Sigmoid colon (tissue), 7 donors: ENCODE results near the gene OR6B2. TPM values are rescaled to one million over a fixed set of nuclear protein-coding genes. Genes with fewer than 3 reads are reported as not detected.
A peak's percentile ranks its signal among the peaks of the same experiment; 100 is the strongest.

Source experiments
- DNase-seq: peaks from one replicate; pipeline ENCODE4 v3.0.0-alpha.2; 2019
- H3K27ac ChIP-seq, 4 donors: fragments of 200-600 bp; sonication (generic); one replicate each; pipeline ENCODE4 v1.5.1; 2016 to 2019; ENCODE audit warnings: mild to moderate bottlenecking in 1 of 4
- H3K27me3 ChIP-seq, 3 donors: fragments of 200-600 bp; sonication (generic); one replicate each; pipeline ENCODE4 v1.5.1; 2019; ENCODE audit warnings: mild to moderate bottlenecking in 1 of 3
- H3K36me3 ChIP-seq, 4 donors: fragments of 200-600 bp; sonication (generic); one replicate each; pipeline ENCODE4 v1.5.1; 2016 to 2019
- H3K4me1 ChIP-seq, 4 donors: fragments of 200-600 bp; sonication (generic); one replicate each; pipeline ENCODE4 v1.5.1; 2017 to 2019
- H3K4me3 ChIP-seq, 4 donors: fragments of 200-600 bp; sonication (generic); one replicate each; pipeline ENCODE4 v1.5.1; 2017 to 2019; ENCODE audit warnings: mild to moderate bottlenecking in 2 of 4, moderate library complexity in 1 of 4
- H3K9me3 ChIP-seq, 4 donors: fragments of 200-600 bp in 3 of 4; sonication (generic) in 3 of 4; one replicate each; pipeline versions ENCODE4 v1.5.1 to v1.6.1; 2013 to 2019
- EP300 ChIP-seq, 4 donors: sonication (generic); formaldehyde crosslinking; IDR thresholded peaks; one replicate each; pipeline ENCODE4 v1.6.1; 2017; ENCODE audit warnings: antibody characterized with exemption in 4 of 4
- POLR2A ChIP-seq, 2 donors: fragments of 450-650 bp; IDR thresholded peaks; one replicate each; pipeline ENCODE4 v1.6.1; 2016; ENCODE audit warnings: antibody characterized with exemption in 2 of 2, mild to moderate bottlenecking in 2 of 2, moderate library complexity in 2 of 2
- POLR2AphosphoS5 ChIP-seq, 4 donors: sonication (generic); formaldehyde crosslinking; IDR thresholded peaks; one replicate each; pipeline ENCODE4 v1.6.1; 2017; ENCODE audit warnings: antibody characterized with exemption in 4 of 4
- WGBS, 2 donors: extraction: QIAGEN DNeasy Blood & Tissue Kit; methylation state at CpG; one replicate each; pipeline ENCODE4 v1.1.7; 2013; 5-methylcytosine and 5-hydroxymethylcytosine counted together
- intact Hi-C: fragments of 100-400 bp; cut with DNase I; formaldehyde crosslinking; loops from one replicate; pipeline ENCODE4 v1.15.1; 2023
- polyA plus RNA-seq, 3 donors: library from polyadenylated mRNA; stranded (reverse); fragments of 200-250 nt; gene quantifications; one replicate each; pipeline ENCODE4 v1.2.3, GENCODE V29; 2013
- total RNA-seq, 4 donors: library from RNA; depleted of rRNA; stranded (reverse); fragments of >200 nt; gene quantifications; one replicate each; pipeline ENCODE4 v1.1.0, GENCODE V29; 2016
- TF ChIP-seq, protein P1 (sequence below), 4 experiments: fragments of 450-650 bp in 3 of 4; fragments of 200-600 bp in 1 of 4; IDR thresholded peaks; one replicate each; pipeline ENCODE4 v1.5.1; 2016 to 2019; ENCODE audit warnings: antibody characterized with exemption in 4 of 4, mild to moderate bottlenecking in 3 of 4, moderate library complexity in 2 of 4
- donor health status: healthy with polysubstance abuse.
- donor health status: Bipolar disorder and iron deficiency.
- donor health status: healthy.

The OR6B2 gene
- total and polyA plus RNA-seq, 7 donors: not detected

DNA sequence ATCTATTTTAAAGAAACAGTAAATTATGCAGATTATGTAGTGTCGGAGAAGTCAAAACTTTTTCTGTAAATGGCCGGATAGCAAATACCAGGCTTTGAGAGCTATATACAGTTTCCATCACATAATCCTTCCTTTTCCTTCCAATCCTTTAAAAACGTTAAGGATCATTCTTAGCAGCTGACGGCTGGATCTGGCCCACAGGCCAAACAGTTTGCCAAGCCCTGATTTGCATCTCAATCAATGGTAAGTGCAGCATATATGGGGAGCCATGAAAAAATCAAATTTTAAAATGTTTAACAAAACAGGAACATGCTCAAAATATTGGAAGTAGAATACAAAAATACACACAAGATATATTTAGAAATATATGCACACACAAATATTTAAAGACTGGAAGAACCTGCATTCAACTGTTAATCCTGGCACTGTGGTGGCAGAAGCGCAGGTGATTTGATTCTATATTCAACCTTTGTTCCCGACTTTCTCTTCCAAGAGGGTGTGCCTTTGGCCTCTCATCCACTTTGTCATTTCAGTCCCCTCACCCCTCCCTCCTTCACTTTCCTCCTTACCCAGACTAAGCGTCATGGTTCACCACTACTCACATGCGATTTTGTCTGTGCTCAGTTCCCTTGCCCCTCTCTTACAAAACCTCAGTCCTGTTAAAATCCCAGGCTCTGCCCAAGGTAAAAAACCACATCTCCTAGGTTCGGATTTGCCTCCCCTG lies 32.4 kb downstream of the OR6B2 start:
- 30 to 71% methylated on average over 9 of the region's 9 CpGs for WGBS, 2 donors
- DNase-seq: no peak
- TF ChIP-seq POLR2A (IDR thresholded peaks at IDR 0.05): no peak
- TF ChIP-seq, protein P1, sequence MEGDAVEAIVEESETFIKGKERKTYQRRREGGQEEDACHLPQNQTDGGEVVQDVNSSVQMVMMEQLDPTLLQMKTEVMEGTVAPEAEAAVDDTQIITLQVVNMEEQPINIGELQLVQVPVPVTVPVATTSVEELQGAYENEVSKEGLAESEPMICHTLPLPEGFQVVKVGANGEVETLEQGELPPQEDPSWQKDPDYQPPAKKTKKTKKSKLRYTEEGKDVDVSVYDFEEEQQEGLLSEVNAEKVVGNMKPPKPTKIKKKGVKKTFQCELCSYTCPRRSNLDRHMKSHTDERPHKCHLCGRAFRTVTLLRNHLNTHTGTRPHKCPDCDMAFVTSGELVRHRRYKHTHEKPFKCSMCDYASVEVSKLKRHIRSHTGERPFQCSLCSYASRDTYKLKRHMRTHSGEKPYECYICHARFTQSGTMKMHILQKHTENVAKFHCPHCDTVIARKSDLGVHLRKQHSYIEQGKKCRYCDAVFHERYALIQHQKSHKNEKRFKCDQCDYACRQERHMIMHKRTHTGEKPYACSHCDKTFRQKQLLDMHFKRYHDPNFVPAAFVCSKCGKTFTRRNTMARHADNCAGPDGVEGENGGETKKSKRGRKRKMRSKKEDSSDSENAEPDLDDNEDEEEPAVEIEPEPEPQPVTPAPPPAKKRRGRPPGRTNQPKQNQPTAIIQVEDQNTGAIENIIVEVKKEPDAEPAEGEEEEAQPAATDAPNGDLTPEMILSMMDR (IDR thresholded peaks at IDR 0.05): no peak
- TF ChIP-seq EP300 (IDR thresholded peaks at IDR 0.05): no peak
- TF ChIP-seq POLR2AphosphoS5 (IDR thresholded peaks at IDR 0.05): no peak
- Histone ChIP-seq H3K4me3 (no peak overlapping the region), H3K36me3 (peaks cover 23 to 72% (median 32%) of the 10 kb centered on the region in 4 donors), H3K9me3 (no peaks in the 10 kb centered on the region), H3K27me3 (no peaks in the 10 kb centered on the region), H3K27ac (no peak overlapping the region), H3K4me1 (no peaks in the 10 kb centered on the region)
- intact Hi-C loops: loop anchor here (10.0 kb wide), 2 partner anchors 593 to 883 kb away; partner anchors contain the start of gene HDAC4

DNA sequence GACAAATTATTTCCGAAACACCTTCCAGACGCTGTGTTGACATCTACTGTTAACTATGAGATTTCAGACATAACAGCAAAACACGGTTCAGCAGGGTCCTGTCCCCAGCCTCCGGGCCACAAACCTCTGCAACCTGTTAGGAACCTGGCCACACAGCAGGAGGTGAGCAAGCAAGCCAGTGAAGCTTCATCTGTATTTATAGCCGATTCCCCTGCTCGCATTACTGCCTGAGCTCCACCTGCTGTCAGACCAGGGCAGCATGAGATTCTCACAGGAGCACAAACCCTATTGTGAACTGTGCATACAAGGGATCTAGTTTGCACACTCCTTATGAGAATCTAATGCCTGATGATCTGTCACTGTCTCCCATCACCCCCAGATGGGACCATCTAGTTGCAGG lies 36.1 kb downstream of the OR6B2 start:
- no peaks in the 10 kb centered on the region for H3K27me3 ChIP-seq
- TF ChIP-seq EP300 (IDR thresholded peaks at IDR 0.05): no peak
- no peak for TF ChIP-seq POLR2AphosphoS5 (IDR thresholded peaks at IDR 0.05)
- TF ChIP-seq, protein P1 (IDR thresholded peaks at IDR 0.05): no peak
- TF ChIP-seq POLR2A (IDR thresholded peaks at IDR 0.05): no peak
- H3K27ac ChIP-seq: no peak overlapping the region
- WGBS, 2 donors: 95% methylated on average over 6 of the region's 6 CpGs
- intact Hi-C loops: loop anchor here (5.0 to 10.0 kb wide), 3 partner anchors 42 to 879 kb away; partner anchors contain the start of gene HDAC4
- H3K4me3 ChIP-seq: no peak overlapping the region
- DNase-seq: no peak
- H3K9me3 ChIP-seq: no peaks in the 10 kb centered on the region
- H3K4me1 ChIP-seq: peaks cover 0 to 21% (median 16%) of the 10 kb centered on the region in 4 donors
- H3K36me3 ChIP-seq: peaks cover 8 to 51% (median 14%) of the 10 kb centered on the region in 4 donors

DNA sequence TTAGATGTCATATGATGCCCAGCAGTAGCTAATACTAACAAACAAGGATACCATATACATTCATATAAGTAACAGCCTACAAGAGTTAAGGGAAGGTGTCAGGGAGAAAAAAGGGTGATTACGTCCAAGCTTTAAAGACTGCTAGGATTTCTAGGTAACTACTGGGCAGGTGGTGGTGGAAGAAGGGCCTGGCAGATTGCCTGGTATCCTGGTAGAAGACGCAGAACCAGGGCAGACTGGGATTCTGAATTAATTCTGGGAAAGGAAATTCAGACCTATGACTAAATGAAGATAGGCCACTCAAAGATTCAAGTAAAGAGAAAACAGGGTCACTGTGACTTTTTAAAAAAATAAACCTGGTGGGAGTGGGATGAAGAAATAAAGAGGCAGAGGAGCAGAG lies 36.9 kb downstream of the OR6B2 start:
- DNase-seq: no peak
- Histone ChIP-seq H3K27me3 (no peaks in the 10 kb centered on the region), H3K4me1 (peaks cover 0 to 21% (median 16%) of the 10 kb centered on the region in 4 donors), H3K27ac (no peak overlapping the region), H3K9me3 (no peaks in the 10 kb centered on the region), H3K4me3 (no peak overlapping the region), H3K36me3 (peaks cover under 1 to 50% (median 12%) of the 10 kb centered on the region in 4 donors)
- intact Hi-C loops: loop anchor here (5.0 to 10.0 kb wide), 3 partner anchors 41 to 878 kb away; partner anchors contain the start of gene HDAC4
- TF ChIP-seq POLR2A (IDR thresholded peaks at IDR 0.05) (no peak), EP300 (IDR thresholded peaks at IDR 0.05) (no peak), POLR2AphosphoS5 (IDR thresholded peaks at IDR 0.05) (no peak)
- TF ChIP-seq, protein P1 (IDR thresholded peaks at IDR 0.05): no peak
- WGBS, 2 donors: 93 to 94% methylated on average over 2 of the region's 2 CpGs

DNA sequence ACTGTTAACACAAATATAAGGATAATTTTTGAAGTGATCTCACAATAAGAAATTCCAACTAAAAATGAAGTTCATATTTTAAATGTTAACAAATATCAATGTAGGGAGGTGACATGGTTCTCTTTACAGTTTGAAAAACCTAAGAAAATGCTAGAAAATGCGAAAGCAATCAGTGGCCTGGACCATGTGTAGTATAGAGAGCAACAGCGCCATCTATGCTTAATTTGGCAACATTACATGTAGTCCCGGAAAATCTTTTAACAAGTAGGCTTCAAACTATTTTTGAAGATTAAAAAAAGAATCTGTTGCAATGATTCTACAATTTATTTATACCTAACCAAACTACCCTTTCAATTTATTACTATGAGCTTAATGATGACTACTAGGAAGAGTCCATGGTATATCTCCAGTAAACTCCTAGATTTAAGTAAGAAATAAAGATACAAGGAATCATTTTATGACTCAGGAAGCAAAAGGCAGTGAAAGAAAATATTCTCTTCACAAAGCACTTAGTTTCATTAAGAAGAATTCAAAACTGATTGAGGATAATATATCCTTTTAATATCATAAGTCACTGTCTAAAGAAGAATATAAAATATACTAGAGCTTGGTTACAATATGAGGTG lies 38.4 kb downstream of the OR6B2 start:
- H3K36me3 ChIP-seq: peaks cover 0 to 54% (median 14%) of the 10 kb centered on the region in 4 donors
- peak overlapping the region; percentile 60 to 80 (median 71) for H3K27ac ChIP-seq
- intact Hi-C loops: loop anchor here (1.0 to 10.0 kb wide), 5 partner anchors 40 to 957 kb away; partner anchors contain the start of gene HDAC4

More for the DNA sequence above, 38.4 kb downstream of the OR6B2 start:
- TF ChIP-seq EP300 (IDR thresholded peaks at IDR 0.05) (no peak), POLR2AphosphoS5 (IDR thresholded peaks at IDR 0.05) (peak in 1 of 4 donors; percentile 28)
- TF ChIP-seq, protein P1 (IDR thresholded peaks at IDR 0.05): peak; percentile 69 to 82 (median 77)
- H3K4me3 ChIP-seq: peak overlapping the region in 1 of 4 donors; percentile 3
- no peaks in the 10 kb centered on the region for H3K9me3 ChIP-seq
- DNase-seq: no peak
- H3K4me1 ChIP-seq: peaks cover 0 to 21% (median 16%) of the 10 kb centered on the region in 4 donors
- H3K27me3 ChIP-seq: no peaks in the 10 kb centered on the region
- 0 to 7% methylated on average over 3 of the region's 3 CpGs for WGBS, 2 donors
